Uterus (tissue), 4 donors: ENCODE data around the gene FGD2. TPM values are rescaled to one million over a fixed set of nuclear protein-coding genes. Genes with fewer than 3 reads are reported as not detected.

Source experiments
- DNase-seq, 2 donors: peaks; one replicate each; pipeline ENCODE4 v3.0.0-alpha.2; 2019 to 2020
- H3K27ac ChIP-seq, 2 donors: fragments of 200-600 bp; sonication (generic); 1 replicate in 1 of 2; 2 replicates in 1 of 2; pipeline ENCODE4 v1.5.1; 2016 to 2018
- H3K27me3 ChIP-seq, 2 donors: fragments of 200-600 bp; sonication (generic); one replicate each; pipeline ENCODE4 v1.5.1; 2018 to 2019; ENCODE audit warnings: control low read depth in 1 of 2
- H3K36me3 ChIP-seq, 2 donors: fragments of 200-600 bp; sonication (generic); one replicate each; pipeline ENCODE4 v1.5.1; 2019; ENCODE audit warnings: control low read depth in 1 of 2
- H3K4me1 ChIP-seq, 2 donors: fragments of 200-600 bp; sonication (generic); one replicate each; pipeline ENCODE4 v1.5.1; 2018 to 2019; ENCODE audit warnings: control low read depth in 1 of 2
- H3K4me3 ChIP-seq, 2 donors: fragments of 200-600 bp; sonication (generic); 1 replicate in 1 of 2; 2 replicates in 1 of 2; pipeline ENCODE4 v1.5.1; 2018 to 2019; ENCODE audit warnings: mild to moderate bottlenecking in 1 of 2
- H3K9me3 ChIP-seq, 2 donors: fragments of 200-600 bp; sonication (generic); one replicate each; pipeline ENCODE4 v1.5.1; 2019; ENCODE audit warnings: control low read depth in 1 of 2
- CTCF ChIP-seq, 4 experiments: fragments of 200-600 bp in 2 of 4; fragments of 450-650 bp in 2 of 4; sonication (generic) in 2 of 4; IDR thresholded peaks; one replicate each; pipeline ENCODE4 v1.5.1; 2016 to 2019; ENCODE audit warnings: antibody characterized with exemption in 4 of 4, mild to moderate bottlenecking in 2 of 4, moderate library complexity in 1 of 4
- POLR2A ChIP-seq, 2 donors: fragments of 450-650 bp; IDR thresholded peaks; one replicate each; pipeline ENCODE4 v1.6.1; 2016; ENCODE audit warnings: antibody characterized with exemption in 2 of 2, mild to moderate bottlenecking in 1 of 2, moderate library complexity in 1 of 2
- intact Hi-C: fragments of 100-400 bp; cut with DNase I; formaldehyde crosslinking; loops from one replicate; pipeline ENCODE4 v1.15.1; 2023; ENCODE audit warnings: low total_unique reads
- total RNA-seq, 4 donors: library from RNA; depleted of rRNA in 3 of 4; stranded (reverse); fragments of >200 nt in 3 of 4; gene quantifications; one replicate each; pipeline versions ENCODE4 v1.1.0 to v1.2.4, GENCODE V29; 2014 to 2023
- donor health status: DM: yes; HTN: yes; CAD: no.

Gene FGD2
- total RNA-seq, 4 donors from 2014 or later, result 0.51 to 27.6 (median 11.5) TPM

GRCh38 chr6:37048851-37049757 lies 43.6 kb downstream of the FGD2 start:
- peak; percentile 64 to 71 for DNase-seq
- Histone ChIP-seq H3K36me3 (no peaks in the 10 kb centered on the region), H3K4me3 (no peak overlapping the region), H3K9me3 (no peaks in the 10 kb centered on the region), H3K4me1 (no peaks in the 10 kb centered on the region), H3K27me3 (no peaks in the 10 kb centered on the region), H3K27ac (peak overlapping the region; percentile 54 to 63)
- TF ChIP-seq POLR2A (IDR thresholded peaks at IDR 0.05) (no peak), CTCF (IDR thresholded peaks at IDR 0.05) (no peak)
- intact Hi-C loops, result no loop called here

GRCh38 chr6:37049758-37050044 lies 44.2 kb downstream of the FGD2 start:
- H3K4me3 ChIP-seq, result no peak overlapping the region
- intact Hi-C loops, result no loop called here
- TF ChIP-seq CTCF (IDR thresholded peaks at IDR 0.05), result no peak
- TF ChIP-seq POLR2A (IDR thresholded peaks at IDR 0.05), result no peak

GRCh38 chr6:37050045-37050853 lies 44.8 kb downstream of the FGD2 start:
- DNase-seq, result peak in 1 of 2 donors; percentile 42
- TF ChIP-seq CTCF (IDR thresholded peaks at IDR 0.05) (no peak), POLR2A (IDR thresholded peaks at IDR 0.05) (no peak)
- H3K9me3 ChIP-seq, result no peaks in the 10 kb centered on the region
- intact Hi-C loops, result no loop called here
- no peak overlapping the region for H3K4me3 ChIP-seq
- no peaks in the 10 kb centered on the region for H3K4me1 ChIP-seq
- no peaks in the 10 kb centered on the region for H3K27me3 ChIP-seq
- no peaks in the 10 kb centered on the region for H3K36me3 ChIP-seq
- peak overlapping the region; percentile 6 to 35 for H3K27ac ChIP-seq

More at GRCh38 chr6:37049758-37050044, 44.2 kb downstream of the FGD2 start:
- Histone ChIP-seq H3K27ac (peak overlapping the region; percentile 6 to 35), H3K27me3 (no peaks in the 10 kb centered on the region), H3K4me1 (no peaks in the 10 kb centered on the region), H3K36me3 (no peaks in the 10 kb centered on the region), H3K9me3 (no peaks in the 10 kb centered on the region)
- DNase-seq, result no peak

- Histone ChIP-seq H3K9me3 (no peaks in the 10 kb centered on the region), H3K36me3 (no peaks in the 10 kb centered on the region), H3K4me3 (no peak overlapping the region), H3K4me1 (no peaks in the 10 kb centered on the region), H3K27ac (peak overlapping the region in 1 of 2 donors; percentile 35), H3K27me3 (no peaks in the 10 kb centered on the region)
- no peak for DNase-seq
- intact Hi-C loops, result no loop called here
- no peak for TF ChIP-seq CTCF (IDR thresholded peaks at IDR 0.05)
Observed at GRCh38 chr6:37050854-37051137, 45.3 kb downstream of the FGD2 start.
